Cardiac fibroblast (primary cell): Measurements from ENCODE around the gene LRP8.

ENCODE experiments used
- DNase-seq, 2 donors: peaks; one replicate each; pipeline versions ENCODE4 v3.0.0 to v3.0.0-alpha.2; 2010; ENCODE audit warnings: low read depth in 2 of 2
- H3K4me3 ChIP-seq, 2 donors: replicated peaks in 1 of 2; 1 replicate in 1 of 2; 2 replicates in 1 of 2; pipeline ENCODE4 v1.5.1; 2011; ENCODE audit warnings: low read depth in 2 of 2, low read length in 2 of 2, mild to moderate bottlenecking in 2 of 2, moderate library complexity in 1 of 2
- TF ChIP-seq, protein P1 (sequence below): IDR thresholded peaks from one replicate; pipeline ENCODE4 v1.5.1; 2011; ENCODE audit warnings: low read depth, mild to moderate bottlenecking, low read length, inconsistent platforms

Gene LRP8

DNA sequence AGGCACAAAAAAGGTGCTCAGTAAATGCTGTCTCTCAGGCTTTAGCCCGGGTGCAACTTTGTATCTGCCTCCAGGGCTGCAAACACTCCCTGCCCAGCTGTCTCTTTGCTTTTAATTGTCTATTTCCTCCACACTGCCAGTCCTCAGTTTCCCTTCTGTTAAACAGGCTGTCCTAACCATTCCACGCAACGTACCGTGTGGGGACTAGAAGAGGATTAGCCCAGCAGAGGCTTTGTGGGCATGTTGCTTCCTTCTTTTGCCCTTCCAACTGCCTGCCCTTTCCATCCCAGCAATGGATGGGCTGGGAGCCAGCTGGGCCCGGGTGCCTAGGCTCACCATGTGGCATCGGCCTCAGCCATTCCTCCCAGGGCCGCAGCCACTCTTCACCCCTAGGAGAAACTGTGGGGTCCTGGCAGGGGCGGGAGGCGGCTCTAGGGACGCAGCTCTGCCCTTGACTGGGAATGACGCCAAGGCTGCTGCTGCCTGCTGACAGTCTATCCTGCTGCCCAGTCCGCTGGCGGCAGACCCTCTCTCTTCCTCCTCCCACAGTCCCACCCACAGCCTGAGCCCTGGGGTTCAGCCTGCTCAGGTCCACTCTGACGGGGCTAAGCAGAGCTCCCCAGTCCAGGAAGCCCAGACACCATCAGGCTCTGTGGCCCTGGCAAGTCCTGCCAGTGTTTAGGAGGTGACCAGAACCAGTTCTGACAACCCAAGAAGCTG lies 40.6 kb upstream of the LRP8 start:
- no peak for DNase-seq
- TF ChIP-seq, protein P1, sequence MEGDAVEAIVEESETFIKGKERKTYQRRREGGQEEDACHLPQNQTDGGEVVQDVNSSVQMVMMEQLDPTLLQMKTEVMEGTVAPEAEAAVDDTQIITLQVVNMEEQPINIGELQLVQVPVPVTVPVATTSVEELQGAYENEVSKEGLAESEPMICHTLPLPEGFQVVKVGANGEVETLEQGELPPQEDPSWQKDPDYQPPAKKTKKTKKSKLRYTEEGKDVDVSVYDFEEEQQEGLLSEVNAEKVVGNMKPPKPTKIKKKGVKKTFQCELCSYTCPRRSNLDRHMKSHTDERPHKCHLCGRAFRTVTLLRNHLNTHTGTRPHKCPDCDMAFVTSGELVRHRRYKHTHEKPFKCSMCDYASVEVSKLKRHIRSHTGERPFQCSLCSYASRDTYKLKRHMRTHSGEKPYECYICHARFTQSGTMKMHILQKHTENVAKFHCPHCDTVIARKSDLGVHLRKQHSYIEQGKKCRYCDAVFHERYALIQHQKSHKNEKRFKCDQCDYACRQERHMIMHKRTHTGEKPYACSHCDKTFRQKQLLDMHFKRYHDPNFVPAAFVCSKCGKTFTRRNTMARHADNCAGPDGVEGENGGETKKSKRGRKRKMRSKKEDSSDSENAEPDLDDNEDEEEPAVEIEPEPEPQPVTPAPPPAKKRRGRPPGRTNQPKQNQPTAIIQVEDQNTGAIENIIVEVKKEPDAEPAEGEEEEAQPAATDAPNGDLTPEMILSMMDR = no peak
- H3K4me3 ChIP-seq = no peak overlapping the region

DNA sequence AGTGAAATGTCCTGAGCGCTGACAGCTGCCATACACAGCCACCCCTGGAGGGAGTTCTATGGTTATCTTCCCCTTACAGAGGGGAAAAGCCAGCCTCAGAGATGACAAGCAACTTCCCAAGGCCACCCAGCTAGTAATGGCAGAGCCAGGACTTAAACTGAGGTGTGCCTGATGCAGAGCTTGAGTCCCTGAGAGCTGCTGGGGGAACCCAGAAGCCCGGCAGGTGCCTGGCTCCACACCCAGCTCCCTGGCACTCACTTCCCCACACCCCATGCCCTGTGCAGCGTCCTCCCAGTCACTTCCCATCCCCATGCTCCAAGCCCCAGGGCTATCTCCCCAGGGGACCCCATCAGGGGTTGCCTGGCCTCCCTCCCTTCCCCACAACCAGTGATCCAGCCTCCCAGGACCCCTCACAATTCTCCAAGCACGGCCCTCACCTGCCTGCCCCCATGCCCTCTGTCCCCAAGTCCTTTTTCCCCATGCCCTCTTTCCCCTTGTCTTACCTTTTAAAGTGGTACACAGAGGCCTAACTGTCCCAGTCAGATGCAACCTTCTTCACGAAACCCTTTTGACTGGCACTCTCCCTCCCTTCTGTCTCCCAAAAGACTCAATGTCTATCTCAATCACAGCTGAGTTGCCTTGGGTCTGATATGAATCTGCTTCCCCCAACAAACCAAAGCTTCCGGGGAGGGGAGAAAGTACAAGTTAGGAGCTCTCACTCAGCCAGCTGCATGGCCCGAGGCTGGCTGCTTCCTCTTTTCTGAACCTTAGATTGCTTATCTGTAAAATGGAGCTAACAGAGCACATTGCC lies 39.8 kb upstream of the LRP8 start:
- no peak overlapping the region for H3K4me3 ChIP-seq
- DNase-seq = no peak
- TF ChIP-seq, protein P1 = no peak

DNA sequence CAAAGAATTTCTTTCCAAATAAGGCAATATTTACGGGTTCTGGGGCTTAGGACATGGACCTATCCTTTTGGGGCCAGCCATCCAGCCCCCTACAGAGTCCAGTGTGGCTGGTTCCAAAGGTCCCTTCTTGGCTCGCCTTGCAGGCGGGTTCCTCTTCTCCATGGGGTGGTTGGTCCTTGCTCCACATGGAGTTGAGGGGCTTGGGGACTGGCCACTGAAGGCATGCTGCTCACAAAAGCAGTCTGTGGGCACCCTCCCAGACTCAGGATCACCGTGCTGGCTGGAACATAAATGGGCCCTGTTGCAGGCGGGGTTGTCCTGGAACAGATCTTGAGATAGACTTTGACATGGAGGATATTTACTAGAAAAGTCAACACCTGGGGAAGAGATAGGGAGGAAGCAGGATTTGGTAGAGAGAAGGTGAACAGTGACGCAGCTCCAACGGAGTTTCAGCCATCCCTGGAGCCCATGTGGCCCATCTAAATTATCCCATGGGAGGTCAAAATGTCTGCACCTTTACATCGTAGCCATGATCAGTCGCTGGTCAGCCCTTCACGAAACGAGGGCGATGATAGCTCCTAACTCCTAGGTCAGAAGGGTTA lies 39.1 kb upstream of the LRP8 start:
- TF ChIP-seq, protein P1 = no peak
- no peak for DNase-seq
- no peak overlapping the region for H3K4me3 ChIP-seq

DNA sequence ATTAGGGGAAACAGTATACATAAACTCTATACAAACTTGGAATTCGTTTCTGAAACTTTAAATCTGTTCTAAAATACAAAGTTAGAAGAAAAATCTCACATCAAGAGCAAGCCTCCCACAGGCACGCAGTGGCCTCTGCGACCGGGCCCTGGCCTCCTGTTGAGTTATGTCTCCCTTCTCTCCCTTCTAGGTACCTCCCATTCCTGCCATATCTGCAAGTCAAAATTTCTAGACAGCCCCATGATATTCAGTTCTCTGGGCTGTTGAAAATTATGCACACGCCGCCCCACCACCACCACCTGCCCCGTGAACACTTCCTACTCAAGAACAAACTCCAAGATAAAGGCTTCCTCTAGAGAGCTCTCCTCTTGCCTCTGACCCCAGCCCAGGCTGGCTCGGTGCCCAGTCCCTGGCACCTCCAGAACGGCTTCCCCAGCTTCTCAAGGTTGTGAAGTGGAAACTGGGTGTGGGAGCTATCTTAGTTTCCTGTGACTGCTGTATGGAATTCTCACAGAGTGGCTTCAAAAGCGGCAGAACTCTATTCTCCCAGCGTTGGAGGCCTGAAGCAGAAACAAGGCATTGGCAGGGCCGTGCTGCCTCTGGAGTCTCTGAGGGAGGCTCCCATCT lies 37.7 kb upstream of the LRP8 start:
- TF ChIP-seq, protein P1 = no peak
- no peak overlapping the region for H3K4me3 ChIP-seq
- DNase-seq = peak in 1 of 2 donors; percentile 9

DNA sequence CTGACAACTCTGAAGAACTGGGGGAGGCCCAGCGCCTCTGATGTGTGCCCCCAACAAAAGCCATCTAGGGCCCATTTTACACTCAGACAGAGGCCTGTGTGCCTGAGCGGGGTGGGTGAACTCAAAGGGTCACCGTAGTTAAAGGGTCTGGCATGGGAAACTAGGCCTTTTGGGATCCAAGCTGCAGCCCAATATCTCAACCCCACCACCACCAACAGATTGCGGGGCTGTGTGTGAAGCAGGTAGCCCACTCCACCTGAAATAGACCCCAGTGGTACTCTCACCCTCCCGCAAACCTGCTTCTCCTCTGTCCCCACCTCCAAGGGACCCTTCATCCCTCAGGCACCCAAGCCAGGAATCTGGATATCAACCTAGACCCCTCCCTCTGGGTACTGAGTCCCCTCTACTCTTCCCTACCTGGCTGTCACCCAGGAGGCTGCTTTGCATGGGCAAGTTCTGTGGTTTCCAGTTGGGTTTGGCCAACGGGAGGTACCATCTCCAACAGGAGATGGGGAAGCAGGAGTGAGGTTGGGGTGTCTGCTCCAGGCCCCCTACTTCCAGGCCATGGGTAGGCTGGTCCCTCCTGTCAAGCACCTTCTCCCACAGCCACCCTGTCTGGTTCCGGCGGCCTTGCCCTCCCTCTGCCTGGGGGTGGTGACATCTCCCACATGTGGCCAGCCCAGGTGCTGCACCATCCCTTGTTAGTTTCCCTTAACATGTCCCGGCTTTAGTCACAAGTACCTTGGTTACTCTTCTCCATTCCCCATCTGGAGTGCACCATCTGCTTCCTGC lies 35.2 kb upstream of the LRP8 start:
- DNase-seq = no peak
- H3K4me3 ChIP-seq = no peak overlapping the region
- TF ChIP-seq, protein P1 = no peak

DNA sequence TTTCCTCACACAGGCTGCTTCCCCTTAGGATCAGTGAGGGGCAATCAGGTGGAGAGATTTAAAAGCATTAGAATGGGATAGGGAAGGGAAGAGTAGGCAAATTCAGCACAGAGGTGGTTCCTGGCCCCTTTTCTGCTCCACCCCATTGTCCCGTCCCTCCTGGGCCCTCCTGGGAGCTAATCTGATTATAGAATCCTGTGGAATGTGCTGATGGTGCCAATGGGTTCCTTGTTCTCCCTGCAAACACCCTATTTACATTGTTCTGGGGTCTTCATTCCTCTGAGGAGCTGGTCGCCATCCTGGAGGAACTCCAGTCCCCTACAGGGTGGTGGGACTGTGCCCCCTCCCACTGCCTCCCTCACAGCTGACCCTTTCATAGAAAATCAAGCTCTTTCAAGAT lies 34.4 kb upstream of the LRP8 start:
- DNase-seq = no peak
- TF ChIP-seq, protein P1 = no peak
- H3K4me3 ChIP-seq = no peak overlapping the region
